ENCODE results near the gene TRIM69. TPM values are rescaled to one million over a fixed set of nuclear protein-coding genes. Genes with fewer than 3 reads are reported as not detected.
"Not testable (repeated sequence)": the region's sequence is repeated elsewhere in the genome, so short reads cannot be mapped to it uniquely, and the experiment has no call there.

TRIM69 gene
- total RNA-seq, 4 donors from 2014 or later: 7.3 to 13.6 (median 8.6) TPM

- no peak overlapping the region for H3K4me3 ChIP-seq (ENCODE audit: low read depth, poor library complexity, severe bottlenecking)
- intact Hi-C loops (cut with DNase I; ENCODE audit: low total_unique reads): no loop called here
- 80% methylated on average over 3 of the region's 3 CpGs for WGBS, 2 donors
- no peak for DNase-seq (ENCODE audit: low spot score in 2 of 2)
- TF ChIP-seq CTCF (IDR thresholded peaks at IDR 0.05): no peak
- no peak for TF ChIP-seq POLR2A (IDR thresholded peaks at IDR 0.05)
Measured at GRCh38 chr15:44763848-44764247, 27.5 kb downstream of the TRIM69 start.

- intact Hi-C loops (cut with DNase I; ENCODE audit: low total_unique reads): no loop called here
- H3K4me3 ChIP-seq (ENCODE audit: low read depth, poor library complexity, severe bottlenecking): no peak overlapping the region
- no peak for DNase-seq (ENCODE audit: low spot score in 2 of 2)
- no peak for TF ChIP-seq POLR2A (IDR thresholded peaks at IDR 0.05)
- WGBS, 2 donors: 20 to 33% methylated on average over 3 of the region's 3 CpGs
Measured at GRCh38 chr15:44765036-44765435, 28.7 kb downstream of the TRIM69 start.

GRCh38 chr15:44769521-44769920, 33.2 kb downstream of the TRIM69 start:
- DNase-seq (ENCODE audit: low spot score in 2 of 2): no peak
- TF ChIP-seq CTCF (IDR thresholded peaks at IDR 0.05): no peak
- TF ChIP-seq POLR2A (IDR thresholded peaks at IDR 0.05): no peak
- intact Hi-C loops (cut with DNase I; ENCODE audit: low total_unique reads): no loop called here
- no peak overlapping the region for H3K4me3 ChIP-seq (ENCODE audit: low read depth, poor library complexity, severe bottlenecking)
- WGBS, 2 donors: 85 to 87% methylated on average over 5 of the region's 5 CpGs

- DNase-seq (ENCODE audit: low spot score in 2 of 2); intact Hi-C loops (cut with DNase I; ENCODE audit: low total_unique reads); H3K4me3 ChIP-seq (ENCODE audit: low read depth, poor library complexity, severe bottlenecking): not testable (repeated sequence)
- 72 to 78% methylated on average over 5 of the region's 5 CpGs for WGBS, 2 donors
Measured at GRCh38 chr15:44770715-44771114, 34.4 kb downstream of the TRIM69 start.

GRCh38 chr15:44775953-44776352, 39.6 kb downstream of the TRIM69 start:
- intact Hi-C loops (cut with DNase I; ENCODE audit: low total_unique reads): no loop called here
- H3K4me3 ChIP-seq (ENCODE audit: low read depth, poor library complexity, severe bottlenecking): no peak overlapping the region
- TF ChIP-seq POLR2A (IDR thresholded peaks at IDR 0.05) (no peak), CTCF (IDR thresholded peaks at IDR 0.05) (no peak)
- WGBS, 2 donors: 43 to 51% methylated on average over 4 of the region's 4 CpGs
- peak in 1 of 2 donors; percentile 22 for DNase-seq (ENCODE audit: low spot score in 2 of 2)

- WGBS, 2 donors: 91 to 94% methylated on average over 2 of the region's 2 CpGs
- no peak for DNase-seq (ENCODE audit: low spot score in 2 of 2)
- intact Hi-C loops (cut with DNase I; ENCODE audit: low total_unique reads): no loop called here
- no peak for TF ChIP-seq POLR2A (IDR thresholded peaks at IDR 0.05)
- no peak for TF ChIP-seq CTCF (IDR thresholded peaks at IDR 0.05)
- H3K4me3 ChIP-seq (ENCODE audit: low read depth, poor library complexity, severe bottlenecking): no peak overlapping the region
Measured at GRCh38 chr15:44779761-44780160, 43.4 kb downstream of the TRIM69 start.

GRCh38 chr15:44780608-44781007, 44.3 kb downstream of the TRIM69 start:
- H3K4me3 ChIP-seq (ENCODE audit: low read depth, poor library complexity, severe bottlenecking): no peak overlapping the region
- intact Hi-C loops (cut with DNase I; ENCODE audit: low total_unique reads): no loop called here
- 81 to 87% methylated on average over 2 of the region's 2 CpGs for WGBS, 2 donors
- no peak for TF ChIP-seq CTCF (IDR thresholded peaks at IDR 0.05)
- no peak for TF ChIP-seq POLR2A (IDR thresholded peaks at IDR 0.05)
- no peak for DNase-seq (ENCODE audit: low spot score in 2 of 2)
